ENCODE measurements around the gene KRTDAP.
A peak's percentile ranks its signal among the peaks of the same experiment; 100 is the strongest.

The KRTDAP gene

DNA sequence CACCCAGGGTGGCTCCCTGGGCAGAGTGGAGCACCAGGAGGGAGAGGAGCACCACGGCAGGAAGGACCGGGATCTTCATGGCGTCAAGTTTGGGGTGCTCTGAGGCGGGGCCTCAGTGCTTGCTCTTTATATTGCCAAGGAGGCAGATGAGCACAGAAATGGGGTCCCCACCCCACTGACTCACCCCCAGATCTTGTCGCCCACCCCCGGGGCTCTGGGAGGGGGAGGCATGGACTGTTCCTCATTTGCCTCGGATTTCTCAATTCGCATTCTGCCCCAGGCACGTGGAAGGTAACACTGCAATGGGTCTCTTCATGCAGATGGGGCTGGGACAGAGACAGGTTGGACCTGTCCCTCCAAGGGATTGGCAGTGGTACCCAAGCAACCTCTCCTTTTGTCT, at the start of gene KRTDAP:
TSS of gene KRTDAP (minus strand) at position 101 of the 400 bp plus-strand sequence. CDS start at position 79, 22 bp downstream.
- DNase-seq: no peak

- no peak for DNase-seq
These were observed 49.6 kb upstream of the KRTDAP start for GRCh38 chr19:35539850-35540249.

- no peak for DNase-seq
These were observed 49.0 kb upstream of the KRTDAP start for GRCh38 chr19:35539314-35539713.

DNA sequence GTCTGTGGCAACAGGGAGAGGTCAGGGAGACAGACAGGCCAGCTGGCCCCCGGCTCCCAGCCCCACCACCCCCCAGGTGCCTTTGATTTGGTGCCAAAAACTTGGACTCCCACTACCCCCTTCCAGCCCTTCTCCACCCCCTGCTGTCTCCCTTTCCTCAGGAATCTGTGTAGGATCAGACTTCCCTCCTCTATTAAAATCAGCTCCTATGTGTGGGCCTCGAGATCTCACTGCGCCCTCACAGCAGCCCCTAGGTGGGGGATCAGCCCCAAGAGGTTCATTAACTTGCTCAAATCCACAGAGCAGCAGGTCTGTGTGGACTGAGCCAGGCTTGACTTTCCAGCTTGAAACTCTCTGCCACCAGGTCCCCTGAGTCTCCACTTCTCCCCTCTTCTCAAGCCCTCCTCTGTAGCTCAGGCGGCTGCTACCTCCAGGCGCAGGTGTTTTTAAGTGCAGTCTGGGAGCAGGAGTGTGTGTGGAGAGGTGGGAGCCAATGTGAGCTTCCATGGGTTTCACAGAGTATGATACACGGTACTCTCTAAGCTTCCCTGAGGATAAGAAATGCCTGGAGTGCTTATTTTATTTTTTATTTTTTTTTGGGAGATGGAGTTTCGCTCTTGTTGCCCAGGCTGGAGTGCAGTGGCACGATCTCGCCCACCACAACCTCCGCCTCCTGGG, 44.7 kb upstream of the KRTDAP start:
- DNase-seq: no peak

- peak; percentile 25 for DNase-seq
These were observed 43.6 kb upstream of the KRTDAP start for GRCh38 chr19:35533822-35534392.

- no peak for DNase-seq
These were observed 43.0 kb upstream of the KRTDAP start, which contains the start of gene GAPDHS for GRCh38 chr19:35533201-35533821. Gene GAPDHS, plus strand, starts transcription at chr19:35533456. Its CDS starts 72 bp downstream, at chr19:35533528.

DNA sequence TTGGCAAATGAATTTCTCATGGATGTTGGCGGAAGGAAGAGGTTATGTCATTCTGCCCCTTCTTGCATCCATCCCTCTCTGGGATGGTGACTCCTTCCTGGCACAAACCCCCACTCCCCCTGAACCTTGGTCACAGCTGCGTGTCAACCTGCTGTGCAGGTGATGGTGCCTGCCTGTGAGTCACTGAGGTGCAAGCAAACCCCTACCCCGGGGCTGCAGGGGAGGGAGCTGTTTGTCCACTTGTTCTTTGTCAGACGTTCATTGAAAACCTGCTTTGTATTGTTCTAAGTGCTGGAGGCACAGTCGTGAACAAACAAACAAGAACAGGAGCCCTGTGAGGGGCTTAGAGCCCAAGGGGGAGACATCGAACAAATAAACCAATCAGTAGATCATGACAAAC, 41.0 kb upstream of the KRTDAP start:
- no peak for DNase-seq

- DNase-seq: no peak
These were observed 39.3 kb upstream of the KRTDAP start for GRCh38 chr19:35529241-35530218.

GRCh38 chr19:35528218-35529038, 38.2 kb upstream of the KRTDAP start, which contains the start of gene SBSN:
Gene SBSN, minus strand, starts transcription at chr19:35528311. Its CDS starts 30 bp downstream, at chr19:35528281.
- DNase-seq: no peak

DNA sequence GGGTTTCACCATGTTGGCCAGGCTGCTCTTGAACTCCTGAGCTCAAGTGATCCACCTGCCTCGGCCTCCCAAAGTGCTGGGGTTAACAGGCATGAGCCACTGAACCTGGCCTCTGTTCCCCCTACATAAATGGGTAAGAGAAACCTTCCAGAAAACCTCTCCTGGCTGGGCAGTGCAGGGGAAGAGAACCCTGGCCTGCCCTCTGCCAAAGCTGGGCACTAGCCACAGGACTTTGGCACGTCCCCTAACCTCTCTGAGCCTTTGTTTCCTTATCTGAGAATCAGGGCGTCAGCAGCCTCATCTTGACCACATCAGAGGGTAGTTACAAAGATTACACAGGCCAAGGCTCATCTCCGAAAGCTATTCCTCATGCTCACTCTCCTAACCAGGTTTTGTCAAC, 35.6 kb upstream of the KRTDAP start:
- no peak for DNase-seq

DNA sequence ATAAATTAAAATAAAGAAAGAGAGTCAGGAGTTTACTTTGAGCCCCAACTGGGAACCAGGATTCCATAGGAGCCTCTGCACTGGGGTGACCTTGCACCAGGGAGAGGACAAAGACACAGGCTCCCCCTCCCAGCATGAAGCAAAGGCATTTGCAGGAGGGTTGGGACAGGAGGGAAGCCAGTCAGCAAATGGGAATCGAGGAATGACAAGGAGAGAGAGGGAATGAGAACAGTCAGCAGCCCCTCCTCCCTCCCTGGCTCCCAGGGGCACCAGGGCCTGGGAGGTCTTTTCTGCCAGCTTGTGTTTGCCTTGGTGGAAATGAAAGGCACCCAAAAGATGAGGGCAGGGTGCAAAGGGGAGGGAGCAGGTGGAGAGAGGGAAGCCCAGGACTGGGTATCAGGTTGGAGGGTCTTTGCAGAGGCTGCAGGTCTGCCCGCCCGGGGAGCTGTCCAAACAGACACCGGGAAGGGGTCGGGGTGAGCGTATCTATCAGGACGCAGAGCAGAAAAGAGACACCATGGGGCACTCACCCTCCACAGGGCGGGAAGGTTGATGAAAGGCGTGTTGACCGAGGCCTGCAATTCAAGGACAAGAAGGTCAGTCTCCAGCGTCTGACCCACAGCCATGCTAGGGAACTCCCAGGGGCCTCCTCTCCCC, 34.0 kb upstream of the KRTDAP start:
- DNase-seq: no peak

DNA sequence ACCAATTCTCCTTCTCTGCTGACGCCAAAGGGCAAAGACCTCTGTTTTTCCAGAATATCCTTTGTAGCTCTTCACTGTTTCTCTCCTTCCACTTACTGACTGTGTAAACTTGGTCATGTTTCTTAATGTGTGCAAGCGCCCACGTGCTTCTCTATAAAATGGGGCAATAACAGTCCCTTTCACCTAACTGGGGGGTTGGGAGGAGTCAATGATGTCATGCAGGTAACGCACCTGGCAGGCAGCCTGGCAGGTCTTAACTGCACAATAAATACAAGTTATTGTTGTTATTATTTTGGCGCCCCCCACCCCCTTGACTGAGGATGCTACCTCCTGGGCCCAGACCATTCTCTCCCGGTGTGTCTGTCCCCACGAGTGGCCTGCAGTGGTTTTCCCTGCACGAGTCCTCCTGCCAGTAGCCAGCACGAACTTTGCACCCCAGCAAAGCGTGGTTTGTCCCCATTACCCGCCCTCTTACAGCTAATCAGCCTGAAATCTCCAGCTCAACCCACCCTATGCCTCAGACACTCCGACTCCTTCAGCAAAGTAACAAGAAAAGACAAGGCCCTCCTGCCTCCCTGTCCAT, 32.6 kb upstream of the KRTDAP start:
- no peak for DNase-seq

DNA sequence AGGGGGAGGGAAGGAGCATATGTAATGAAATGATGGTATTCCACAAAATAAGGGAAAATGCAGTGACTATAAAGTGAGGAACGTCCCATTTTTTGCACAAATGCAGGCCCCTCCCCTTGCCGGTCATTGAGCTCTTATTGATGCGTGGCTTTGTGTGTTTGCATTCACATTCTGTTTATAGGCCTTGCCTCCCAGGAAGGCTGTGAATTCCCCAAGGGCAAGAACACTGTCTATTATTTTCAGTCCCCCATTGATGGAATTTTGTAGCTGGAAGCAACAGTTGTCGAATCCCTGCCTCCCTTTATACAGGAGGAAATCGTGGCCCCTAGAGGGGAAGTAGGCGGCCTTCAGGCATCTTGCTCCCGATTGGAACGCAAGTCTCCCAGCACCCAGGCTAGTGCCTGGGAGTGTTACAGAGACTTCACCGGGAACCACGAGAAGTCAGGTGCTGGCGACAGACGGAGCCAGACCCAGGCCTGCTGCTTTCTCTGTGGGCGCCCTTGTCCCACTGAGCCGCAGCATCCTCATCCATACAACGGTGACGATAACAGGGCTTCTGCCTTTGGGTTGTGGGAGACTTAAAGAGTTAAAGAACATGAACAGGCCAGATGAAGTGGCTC, 31.0 kb upstream of the KRTDAP start:
- no peak for DNase-seq

GRCh38 chr19:35519291-35519690, 29.0 kb upstream of the KRTDAP start:
- DNase-seq: no peak

DNA sequence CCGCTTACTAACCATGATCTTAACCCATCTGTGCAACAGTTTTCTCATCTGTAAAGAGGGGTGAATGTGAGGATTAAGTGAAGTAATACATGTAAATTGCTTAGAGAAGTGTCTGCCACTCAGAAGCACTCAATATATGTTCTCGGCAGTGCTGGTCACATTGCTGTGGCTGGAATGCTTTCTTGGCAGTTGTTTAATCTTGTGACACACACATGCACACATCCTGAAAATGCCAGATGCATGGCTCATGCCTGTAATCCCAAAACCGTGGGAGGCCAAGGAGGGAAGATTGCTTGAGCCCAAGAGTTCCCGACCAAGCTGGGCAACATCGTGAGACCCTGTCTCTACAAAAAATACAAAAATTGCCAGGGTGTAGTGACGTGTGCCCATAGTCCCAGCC, 28.0 kb upstream of the KRTDAP start:
- DNase-seq: no peak

GRCh38 chr19:35517342-35517741, 27.1 kb upstream of the KRTDAP start:
- DNase-seq: no peak

GRCh38 chr19:35516310-35516709, 26.0 kb upstream of the KRTDAP start:
- no peak for DNase-seq

DNA sequence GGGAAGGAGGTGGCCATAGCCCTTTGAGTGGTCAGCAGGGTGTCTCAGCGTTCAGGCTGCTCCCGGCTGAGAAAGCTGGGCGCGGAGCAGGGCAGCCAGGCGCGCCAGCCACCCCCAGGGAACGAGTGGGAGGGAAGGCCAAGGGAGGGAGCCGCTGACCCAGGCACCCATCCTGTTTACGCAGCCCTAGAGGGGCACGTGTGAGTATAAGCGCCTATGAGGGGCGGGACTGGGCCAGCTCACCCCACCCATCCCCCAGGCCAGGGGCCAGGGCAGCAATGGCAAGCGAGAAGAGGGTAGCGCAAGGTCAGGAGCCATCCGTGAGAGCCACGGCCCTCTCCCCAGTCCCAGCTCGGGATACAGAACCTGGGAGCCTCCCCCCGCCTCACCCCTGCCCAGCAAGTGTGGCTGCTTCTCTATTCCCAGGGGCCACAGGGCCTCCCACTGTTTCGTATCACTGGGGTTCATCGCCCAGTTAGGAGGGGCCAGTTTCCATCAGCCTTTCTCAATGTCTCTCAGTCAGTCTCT, 24.1 kb upstream of the KRTDAP start:
- no peak for DNase-seq

GRCh38 chr19:35513628-35514281, 23.5 kb upstream of the KRTDAP start, which contains the start of gene DMKN:
Gene DMKN, minus strand, starts transcription at chr19:35513649. Its CDS starts 174 bp downstream, at chr19:35513475.
- DNase-seq: no peak

Data from activated naive CD4-positive, alpha-beta T cell treated with anti-CD3 and anti-CD28 coated beads, Interleukin-2, amount 50 U/mL, for 16 hours (primary cell).